22Rv1 (cell line): ENCODE results near the gene MMAB.
A peak's percentile ranks its signal among the peaks of the same experiment; 100 is the strongest.

Experiments
- H3K27ac ChIP-seq: fragments of 450-650 bp; 2 replicates; pipeline ENCODE4 v1.5.1; 2017
- ZFX ChIP-seq: fragments of 450-650 bp; IDR thresholded peaks from 2 replicates; pipeline ENCODE4 v1.6.1; 2017; ENCODE audit warnings: antibody characterized with exemption, borderline replicate concordance
- TF ChIP-seq, protein P1 (sequence below): fragments of 450-650 bp; IDR thresholded peaks from 2 replicates; pipeline ENCODE4 v1.5.1; 2017; ENCODE audit warnings: mild to moderate bottlenecking

Gene MMAB

DNA sequence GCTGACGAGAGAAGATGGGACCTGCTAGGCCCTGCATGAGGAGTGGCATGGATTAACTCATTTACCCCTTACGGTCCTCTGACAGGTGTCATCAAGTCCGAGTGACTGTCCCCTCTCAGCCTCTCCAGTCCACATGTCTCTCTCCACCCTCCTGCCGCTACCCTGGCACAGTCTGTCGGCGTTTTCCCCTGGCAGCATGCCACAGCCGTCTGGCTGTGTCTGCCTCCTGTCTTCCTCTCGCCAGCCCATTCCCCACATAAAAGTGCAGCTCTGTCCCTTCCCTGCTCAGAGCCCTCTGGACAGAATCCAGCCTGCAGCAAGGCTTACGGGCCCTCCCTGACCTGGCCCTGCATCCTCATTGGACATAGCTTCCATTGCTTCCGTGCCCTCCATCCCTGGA is 50.2 kb downstream of the MMAB start:
- TF ChIP-seq, protein P1, sequence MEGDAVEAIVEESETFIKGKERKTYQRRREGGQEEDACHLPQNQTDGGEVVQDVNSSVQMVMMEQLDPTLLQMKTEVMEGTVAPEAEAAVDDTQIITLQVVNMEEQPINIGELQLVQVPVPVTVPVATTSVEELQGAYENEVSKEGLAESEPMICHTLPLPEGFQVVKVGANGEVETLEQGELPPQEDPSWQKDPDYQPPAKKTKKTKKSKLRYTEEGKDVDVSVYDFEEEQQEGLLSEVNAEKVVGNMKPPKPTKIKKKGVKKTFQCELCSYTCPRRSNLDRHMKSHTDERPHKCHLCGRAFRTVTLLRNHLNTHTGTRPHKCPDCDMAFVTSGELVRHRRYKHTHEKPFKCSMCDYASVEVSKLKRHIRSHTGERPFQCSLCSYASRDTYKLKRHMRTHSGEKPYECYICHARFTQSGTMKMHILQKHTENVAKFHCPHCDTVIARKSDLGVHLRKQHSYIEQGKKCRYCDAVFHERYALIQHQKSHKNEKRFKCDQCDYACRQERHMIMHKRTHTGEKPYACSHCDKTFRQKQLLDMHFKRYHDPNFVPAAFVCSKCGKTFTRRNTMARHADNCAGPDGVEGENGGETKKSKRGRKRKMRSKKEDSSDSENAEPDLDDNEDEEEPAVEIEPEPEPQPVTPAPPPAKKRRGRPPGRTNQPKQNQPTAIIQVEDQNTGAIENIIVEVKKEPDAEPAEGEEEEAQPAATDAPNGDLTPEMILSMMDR = no peak
- no peak for TF ChIP-seq ZFX
- no peak overlapping the region for H3K27ac ChIP-seq

DNA sequence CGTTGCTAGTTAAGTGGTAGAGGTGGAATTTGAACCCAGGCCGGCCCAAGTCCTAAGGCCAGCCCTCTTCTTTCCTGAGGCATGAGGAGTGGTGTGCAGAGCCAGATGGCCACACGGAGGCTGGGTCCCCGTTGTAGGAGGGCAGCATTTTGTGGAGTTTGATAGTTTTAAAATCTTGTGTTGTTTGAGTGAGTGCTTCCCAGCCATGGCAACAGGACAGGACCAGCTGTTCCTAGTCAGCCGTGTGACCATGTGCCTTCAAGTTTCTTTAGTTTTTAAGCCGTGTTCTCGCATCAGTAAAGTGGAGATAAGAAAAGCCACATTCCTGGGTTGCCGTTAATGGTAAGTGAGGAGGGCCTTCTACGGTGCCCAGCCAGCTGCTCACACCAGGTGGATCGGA is 51.5 kb downstream of the MMAB start:
- H3K27ac ChIP-seq = no peak overlapping the region
- TF ChIP-seq, protein P1 = no peak
- TF ChIP-seq ZFX = no peak

DNA sequence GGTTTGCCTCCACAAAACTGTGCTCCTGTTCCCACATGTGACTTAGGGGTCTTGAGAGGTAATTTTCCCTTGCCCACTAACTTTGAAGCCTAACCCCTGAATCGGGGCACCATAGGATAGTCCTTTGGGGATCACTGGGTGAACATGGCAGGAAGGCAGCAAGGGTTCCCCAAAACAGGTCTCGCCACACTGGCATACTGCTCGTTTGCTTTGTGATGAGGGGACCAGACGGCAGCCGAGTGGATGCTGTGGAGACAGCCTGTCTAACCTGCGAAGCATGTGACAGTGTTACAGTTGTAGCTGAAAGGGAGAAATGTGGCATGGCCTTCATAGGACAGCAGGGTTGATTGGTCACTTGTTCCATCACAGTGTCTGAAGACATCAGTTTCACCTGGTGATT is 53.5 kb downstream of the MMAB start:
- TF ChIP-seq, protein P1 = no peak
- TF ChIP-seq ZFX = no peak
- H3K27ac ChIP-seq = no peak overlapping the region

DNA sequence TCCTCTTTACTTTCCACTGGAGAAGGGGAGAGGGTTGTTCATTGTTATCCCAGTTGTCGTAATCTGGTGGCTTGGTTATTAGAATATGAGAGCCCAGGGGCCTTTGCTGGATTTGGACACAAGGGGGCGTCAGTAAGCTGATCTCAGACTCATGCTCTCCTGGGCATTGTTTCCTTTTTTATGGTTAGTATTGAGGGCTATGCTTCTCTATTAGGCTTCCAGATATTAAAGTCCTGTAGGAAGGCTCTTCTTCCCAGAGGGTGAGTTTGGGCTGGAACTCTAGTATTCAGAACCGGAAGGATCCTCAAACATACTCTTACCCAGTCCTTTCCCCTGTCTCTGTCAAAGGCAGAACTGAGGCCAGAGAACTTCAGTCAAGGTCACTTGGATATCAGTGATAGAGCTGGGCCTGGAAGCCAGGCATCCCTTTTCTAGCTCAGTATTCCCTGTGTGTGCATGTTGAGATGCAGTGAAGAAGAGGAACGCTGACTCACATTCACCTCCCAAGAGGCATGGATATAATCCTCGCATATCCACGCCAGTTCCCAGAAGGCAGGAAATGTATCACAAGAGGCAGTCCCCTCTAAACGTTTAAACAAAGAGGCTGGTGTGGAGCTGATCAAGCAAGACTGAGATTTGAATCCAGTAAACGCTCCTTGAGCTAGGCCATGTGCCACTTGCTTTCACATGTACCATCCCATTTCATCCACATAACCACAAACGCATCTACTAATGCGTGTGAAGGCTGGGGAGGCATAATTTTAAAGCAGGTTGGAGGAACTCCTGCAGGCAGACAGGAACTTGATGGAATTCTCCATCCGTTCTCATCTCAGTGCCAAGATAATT is 54.3 kb downstream of the MMAB start:
- TF ChIP-seq, protein P1 = peak; percentile 98
- TF ChIP-seq ZFX = no peak
- H3K27ac ChIP-seq = no peak overlapping the region

DNA sequence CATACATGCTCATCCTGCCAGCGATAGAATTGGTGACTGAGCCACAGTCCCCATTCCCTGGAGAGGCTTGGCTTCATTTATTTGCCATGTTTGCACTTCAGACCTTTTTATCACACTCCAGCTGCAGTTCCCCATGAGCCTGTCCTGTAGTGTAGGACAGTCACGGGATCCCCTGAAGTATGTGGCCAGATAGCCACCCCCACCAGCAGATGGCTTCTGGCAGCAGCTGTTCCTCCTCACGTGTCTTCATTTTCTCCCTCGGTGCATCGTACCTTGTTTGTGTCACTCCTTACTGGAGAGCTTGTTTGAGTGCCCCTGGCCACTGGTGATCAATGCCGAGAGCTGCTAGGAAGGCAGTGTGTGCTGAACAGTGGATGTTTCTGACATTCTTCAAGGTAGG is 55.7 kb downstream of the MMAB start:
- H3K27ac ChIP-seq = no peak overlapping the region
- TF ChIP-seq, protein P1 = no peak
- TF ChIP-seq ZFX = no peak

DNA sequence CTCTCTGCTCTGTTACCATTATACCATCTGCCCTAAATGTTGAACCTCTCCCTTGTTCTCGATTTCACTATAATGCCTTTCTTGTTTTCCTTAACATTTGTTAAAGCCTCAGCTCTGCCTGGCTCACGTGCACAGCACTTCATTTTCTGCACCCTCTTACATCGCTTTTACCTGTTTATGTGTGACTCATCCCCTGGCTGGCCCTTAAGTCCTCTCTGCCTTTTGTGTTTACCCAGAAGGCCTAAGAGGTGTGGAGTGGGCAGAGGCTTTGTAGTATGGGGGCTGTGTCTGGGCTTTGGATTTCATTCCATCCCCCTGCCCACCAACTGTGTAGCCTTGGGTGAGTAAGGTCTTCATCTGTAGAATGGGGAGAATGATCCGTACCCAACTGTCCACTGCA is 59.3 kb downstream of the MMAB start:
- TF ChIP-seq ZFX = no peak
- TF ChIP-seq, protein P1 = no peak
- no peak overlapping the region for H3K27ac ChIP-seq

DNA sequence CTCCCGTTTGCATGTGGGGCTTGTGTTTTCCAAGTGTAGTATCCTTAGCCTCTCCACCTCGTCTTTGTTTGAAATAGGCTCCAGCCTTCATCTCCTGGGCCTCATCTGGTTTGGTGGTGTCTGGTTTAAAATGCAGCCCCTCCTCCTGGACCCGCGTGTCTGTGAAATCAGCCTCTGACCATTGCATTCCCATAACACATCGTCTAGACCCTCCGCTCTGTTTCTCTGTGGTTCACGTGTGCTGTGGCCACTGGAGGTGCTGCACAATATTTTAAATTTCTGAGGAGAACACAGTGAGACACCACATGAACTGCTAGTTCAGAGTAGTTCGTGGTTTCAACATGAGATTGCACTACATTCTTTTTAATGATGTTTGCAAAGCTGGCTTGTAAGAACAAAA is 60.3 kb downstream of the MMAB start:
- no peak overlapping the region for H3K27ac ChIP-seq
- TF ChIP-seq, protein P1 = no peak
- TF ChIP-seq ZFX = no peak
